AG04449 (cell line): ENCODE measurements around the gene TNFRSF1B.

Experiments used
- CTCF ChIA-PET: fragments of 350-600 bp; formaldehyde crosslinking; extraction: SDS; loops from one replicate; lab custom pipeline; 2021; ENCODE audit warnings: antibody characterized with exemption; lab: Yijun Ruan, JAX
- POLR2A ChIA-PET: fragments of 400-600, 350-600 bp; formaldehyde crosslinking; extraction: SDS; loops from one replicate; lab custom pipeline; 2020; ENCODE audit warnings: antibody characterized with exemption, inconsistent platforms; lab: Yijun Ruan, JAX
- DNase-seq: peaks from one replicate; pipeline ENCODE4 v3.0.0-alpha.2; 2010; ENCODE audit warnings: low read depth, low spot score
- H3K4me3 ChIP-seq: 2 replicates; pipeline ENCODE4 v1.5.1; 2011; ENCODE audit warnings: low read depth, mild to moderate bottlenecking, control low read depth, low read length
- TF ChIP-seq, protein P1 (sequence below): IDR thresholded peaks from one replicate; pipeline ENCODE4 v1.5.1; 2011; ENCODE audit warnings: mild to moderate bottlenecking, moderate library complexity, low read length, control low read depth, inconsistent platforms; ENCODE audit not compliant: insufficient read depth; ENCODE audit errors: missing control alignments

Gene TNFRSF1B

GRCh38 chr1:12188657-12189327, 22.0 kb downstream of the TNFRSF1B start:
- ChIA-PET CTCF (interaction anchor here (1.1 to 4.9 kb wide), 4 partner anchors 10 to 70 kb away, joined by 3 to 31 read pairs (median 10); no protein-coding TSS in a partner anchor), POLR2A (no interaction called here)
- TF ChIP-seq, protein P1, sequence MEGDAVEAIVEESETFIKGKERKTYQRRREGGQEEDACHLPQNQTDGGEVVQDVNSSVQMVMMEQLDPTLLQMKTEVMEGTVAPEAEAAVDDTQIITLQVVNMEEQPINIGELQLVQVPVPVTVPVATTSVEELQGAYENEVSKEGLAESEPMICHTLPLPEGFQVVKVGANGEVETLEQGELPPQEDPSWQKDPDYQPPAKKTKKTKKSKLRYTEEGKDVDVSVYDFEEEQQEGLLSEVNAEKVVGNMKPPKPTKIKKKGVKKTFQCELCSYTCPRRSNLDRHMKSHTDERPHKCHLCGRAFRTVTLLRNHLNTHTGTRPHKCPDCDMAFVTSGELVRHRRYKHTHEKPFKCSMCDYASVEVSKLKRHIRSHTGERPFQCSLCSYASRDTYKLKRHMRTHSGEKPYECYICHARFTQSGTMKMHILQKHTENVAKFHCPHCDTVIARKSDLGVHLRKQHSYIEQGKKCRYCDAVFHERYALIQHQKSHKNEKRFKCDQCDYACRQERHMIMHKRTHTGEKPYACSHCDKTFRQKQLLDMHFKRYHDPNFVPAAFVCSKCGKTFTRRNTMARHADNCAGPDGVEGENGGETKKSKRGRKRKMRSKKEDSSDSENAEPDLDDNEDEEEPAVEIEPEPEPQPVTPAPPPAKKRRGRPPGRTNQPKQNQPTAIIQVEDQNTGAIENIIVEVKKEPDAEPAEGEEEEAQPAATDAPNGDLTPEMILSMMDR = no peak
- no peak for DNase-seq
- no peak overlapping the region for H3K4me3 ChIP-seq

GRCh38 chr1:12189328-12189682, 22.5 kb downstream of the TNFRSF1B start:
- TF ChIP-seq, protein P1 = no peak

DNA sequence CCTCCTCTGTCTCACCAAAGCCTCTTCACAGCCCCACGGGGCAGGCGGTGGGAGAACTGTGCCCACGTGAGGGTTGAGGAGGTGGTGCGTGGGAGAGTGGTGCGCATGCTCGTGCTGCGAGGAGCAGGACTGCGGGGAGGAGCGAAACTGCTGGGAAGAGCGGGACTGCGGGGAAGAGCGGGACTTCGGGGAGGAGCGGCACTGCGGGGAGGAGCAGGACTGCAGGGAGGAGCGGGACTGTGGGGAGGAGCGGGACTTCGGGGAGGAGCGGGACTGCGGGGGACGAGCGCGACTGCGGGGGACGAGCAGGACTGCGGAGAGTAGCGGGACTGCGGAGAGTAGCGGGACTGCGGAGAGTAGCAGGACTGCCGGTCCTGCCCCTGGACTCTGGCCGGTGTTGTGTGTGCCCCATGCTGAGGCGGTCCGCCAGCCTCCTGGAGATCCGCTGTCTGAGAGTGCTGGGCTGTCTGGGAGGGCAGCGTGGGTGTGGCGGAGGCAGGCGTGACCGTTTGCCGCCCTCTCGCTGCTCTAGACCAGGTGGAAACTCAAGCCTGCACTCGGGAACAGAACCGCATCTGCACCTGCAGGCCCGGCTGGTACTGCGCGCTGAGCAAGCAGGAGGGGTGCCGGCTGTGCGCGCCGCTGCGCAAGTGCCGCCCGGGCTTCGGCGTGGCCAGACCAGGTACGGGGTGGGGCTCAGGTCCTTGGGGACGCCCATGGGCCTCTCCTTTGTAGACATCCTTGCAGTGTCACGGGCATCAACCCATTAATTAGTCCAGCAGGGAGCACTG, 24.6 kb downstream of the TNFRSF1B start:
- no peak overlapping the region for H3K4me3 ChIP-seq
- TF ChIP-seq, protein P1 = no peak
- ChIA-PET CTCF (interaction anchor here (1.7 kb wide), 1 partner anchor 67 kb away, joined by 6 read pairs; no protein-coding TSS in a partner anchor), POLR2A (no interaction called here)
- DNase-seq = no peak

More at GRCh38 chr1:12189328-12189682, 22.5 kb downstream of the TNFRSF1B start:
- CTCF ChIA-PET = interaction anchor here (1.1 to 4.9 kb wide), 4 partner anchors 9 to 71 kb away, joined by 3 to 31 read pairs (median 10); no protein-coding TSS in a partner anchor
- no peak for DNase-seq
- POLR2A ChIA-PET = no interaction called here
- no peak overlapping the region for H3K4me3 ChIP-seq

- ChIA-PET POLR2A (no interaction called here), CTCF (no interaction called here)
- H3K4me3 ChIP-seq = no peak overlapping the region
- TF ChIP-seq, protein P1 = no peak
- DNase-seq = no peak
Observed at GRCh38 chr1:12194666-12195216, 27.9 kb downstream of the TNFRSF1B start.

- ChIA-PET POLR2A (no interaction called here), CTCF (no interaction called here)
- no peak overlapping the region for H3K4me3 ChIP-seq
- TF ChIP-seq, protein P1 = no peak
- DNase-seq = no peak
Observed at GRCh38 chr1:12195416-12195815, 28.6 kb downstream of the TNFRSF1B start.
